Stimulated activated CD4-positive, alpha-beta T cell treated with anti-CD3 and anti-CD28 coated beads, Interleukin-1b, Interleukin-23, amount 100 ng/mL, for 24 hours (primary cell): Measurements from ENCODE around the gene UGCG.

ENCODE experiments used
- DNase-seq, 4 experiments: peaks; one replicate each; pipeline ENCODE4 v3.0.0-alpha.2; 2020; ENCODE audit warnings: low read depth in 4 of 4, low spot score in 1 of 4

Gene UGCG

DNA sequence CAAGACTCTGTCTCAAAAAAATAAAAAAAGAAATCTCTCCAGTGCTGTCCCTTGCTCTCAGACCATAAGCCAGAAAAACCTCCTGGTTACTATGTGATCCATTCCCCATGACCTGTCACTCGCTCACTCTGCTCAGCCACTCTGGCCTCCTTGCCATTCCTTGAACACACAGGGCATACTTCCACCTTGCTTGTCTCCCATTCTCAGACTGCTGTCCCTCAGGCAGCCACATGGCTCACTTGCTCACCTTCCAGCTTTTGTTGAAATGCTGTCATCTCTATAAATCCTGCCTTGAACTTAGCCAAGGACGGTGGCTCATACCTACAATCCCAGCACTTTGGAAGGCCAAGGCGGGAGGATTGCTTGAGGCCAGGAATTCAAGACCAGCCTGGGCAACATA, 82.9 kb downstream of the UGCG start:
- no peak for DNase-seq

DNA sequence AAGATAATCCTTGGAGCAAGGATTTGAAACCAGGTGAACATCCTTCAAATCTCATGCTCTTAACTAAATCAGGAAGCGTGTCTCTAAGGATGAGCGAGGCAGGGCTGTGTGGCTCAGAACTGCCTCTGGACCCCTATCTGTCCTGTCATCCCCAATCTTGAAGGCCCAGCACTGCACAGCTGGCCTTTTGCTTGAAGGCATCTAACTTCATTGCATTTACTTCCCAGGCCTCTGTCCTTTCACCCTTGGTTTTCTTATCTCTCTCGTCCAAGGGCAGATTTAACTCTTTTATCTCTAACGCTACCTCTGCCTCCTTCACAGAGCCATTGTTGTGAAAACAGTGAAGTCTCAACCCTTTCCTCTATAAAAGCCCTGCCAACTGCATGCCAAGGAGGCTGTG, 83.8 kb downstream of the UGCG start:
- no peak for DNase-seq

DNA sequence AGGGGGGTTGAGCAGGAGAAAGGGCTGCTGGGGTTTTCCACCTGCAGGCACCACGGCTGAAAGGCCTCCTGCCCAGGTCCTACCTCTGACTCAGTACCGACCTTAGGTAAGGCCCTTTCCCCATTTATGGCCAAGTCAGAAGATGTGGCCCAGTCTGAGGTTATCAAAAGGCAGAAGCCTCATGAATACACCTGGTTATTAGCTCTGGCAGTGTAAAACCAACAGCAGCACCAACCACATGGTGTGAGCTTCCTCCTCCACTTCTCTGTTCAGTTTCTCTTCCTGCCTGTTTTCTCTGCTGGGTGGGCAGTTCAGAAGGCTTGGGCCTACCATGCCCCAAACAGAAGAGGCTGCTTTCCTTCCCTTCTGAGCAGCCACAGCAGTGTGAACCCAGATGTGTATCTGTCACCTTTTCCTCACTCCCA, 86.9 kb downstream of the UGCG start:
- no peak for DNase-seq

GRCh38 chr9:111984086-111984802, 87.6 kb downstream of the UGCG start:
- DNase-seq = no peak
